GM23248 (cell line): ENCODE measurements around the gene TFF1.

Experiments
- EZH2 ChIP-seq: fragments of 200-600 bp; sonication (generic); IDR thresholded peaks from 2 replicates; pipeline ENCODE4 v1.6.1; 2018; ENCODE audit warnings: antibody characterized with exemption, mild to moderate bottlenecking; ENCODE audit not compliant: insufficient read depth, poor library complexity, severe bottlenecking
- EZH2phosphoT487 ChIP-seq: fragments of 200-600 bp; sonication (generic); IDR thresholded peaks from 2 replicates; pipeline ENCODE4 v1.6.1; 2018; ENCODE audit warnings: antibody characterized with exemption, moderate library complexity, mild to moderate bottlenecking, low read depth; ENCODE audit not compliant: insufficient read depth

DNA sequence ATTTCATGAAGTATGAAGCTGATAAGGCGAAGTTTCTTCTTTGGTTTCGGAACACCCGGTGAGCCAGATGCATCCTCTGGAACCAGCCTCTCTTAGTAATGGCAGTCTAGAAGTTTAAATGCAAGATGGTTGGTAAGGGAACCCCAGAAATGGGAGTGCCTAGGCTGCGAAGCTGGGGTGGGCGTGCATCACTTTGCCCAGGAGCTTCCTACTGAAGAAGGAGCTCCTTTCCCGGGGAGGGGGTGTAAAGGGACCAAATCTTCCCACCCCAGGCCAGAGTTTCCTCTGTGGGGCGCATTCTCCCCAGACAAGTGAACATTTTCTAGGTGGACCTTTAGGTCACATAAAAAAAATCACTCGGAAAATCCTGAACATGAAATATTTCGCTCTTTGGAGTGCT is 19.9 kb downstream of the TFF1 start:
- TF ChIP-seq EZH2 (no peak), EZH2phosphoT487 (no peak)
